ENCODE data around the gene GZF1. TPM values are rescaled to one million over a fixed set of nuclear protein-coding genes. Genes with fewer than 3 reads are reported as not detected.

Gene GZF1
- total RNA-seq, 2 donors from 2014 or later: 5.9 to 9.5 TPM

DNA sequence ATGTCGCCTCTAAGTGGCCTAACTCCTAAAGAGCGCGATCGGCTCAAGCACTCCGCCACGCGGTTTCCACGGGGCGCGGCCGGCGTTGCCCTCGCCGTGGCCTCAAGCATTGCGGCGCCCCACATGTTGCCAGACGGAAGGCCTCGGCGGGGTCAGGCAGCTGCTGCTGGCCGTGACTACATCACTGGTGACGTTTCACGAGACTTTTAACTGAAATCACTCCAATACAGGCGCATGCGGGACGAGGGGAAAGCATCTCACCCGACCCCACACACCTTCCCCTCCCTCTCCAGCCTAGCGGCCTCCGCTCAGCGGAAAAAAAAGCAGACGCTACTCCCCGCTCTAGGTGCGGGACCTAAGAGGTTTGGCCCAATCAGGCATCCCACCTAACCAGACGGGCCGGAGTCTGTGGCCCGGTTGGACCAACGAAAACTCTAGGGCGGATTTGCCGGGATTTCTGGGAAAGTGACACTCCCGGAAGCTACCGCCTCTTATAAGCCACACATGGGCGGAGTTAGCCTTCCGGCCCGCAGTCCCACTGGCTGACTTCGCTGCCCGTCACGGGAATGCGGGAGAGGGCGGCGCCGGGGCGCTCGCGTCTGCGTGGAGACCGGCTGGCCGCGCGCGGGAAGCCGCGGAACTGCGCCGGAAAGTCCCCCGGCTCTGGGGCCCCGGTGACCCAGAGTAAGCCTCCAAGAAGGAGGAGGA, 11.6 kb upstream of the GZF1 start, which contains the start of gene NXT1:
TSS of gene NXT1 (plus strand) at position 596 of the 708 bp plus-strand sequence. CDS start 3,251 bp downstream, outside the sequence.
- Mint-ChIP-seq H3K9me3 (no peaks in the 10 kb centered on the region), H3K27ac (peak within 1 kb of the TSS; percentile 99), H3K4me3 (peak within 1 kb of the TSS; percentile 80 to 92), H3K27me3 (ENCODE audit: low read depth) (no peaks in the 10 kb centered on the region), H3K36me3 (ENCODE audit: insufficient read depth in 2 of 2) (peaks cover 3% of the 10 kb centered on the region in 2 donors), H3K4me1 (ENCODE audit: low read depth) (peaks cover 40% of the 10 kb centered on the region)
- peak; percentile 96 for DNase-seq
- ATAC-seq (replicated peaks in 1 of 2): peak; percentile 90

- DNase-seq (peak; percentile 70 to 71), ATAC-seq (replicated peaks in 1 of 2) (peak; percentile 42 to 48)
- Mint-ChIP-seq H3K27me3 (ENCODE audit: low read depth) (no peaks in the 10 kb centered on the region), H3K4me3 (peak overlapping the region; percentile 80 to 92), H3K9me3 (no peaks in the 10 kb centered on the region), H3K27ac (peak overlapping the region; percentile 21), H3K4me1 (ENCODE audit: low read depth) (peaks cover 40% of the 10 kb centered on the region), H3K36me3 (ENCODE audit: insufficient read depth in 2 of 2) (peaks cover 3% of the 10 kb centered on the region in 2 donors)
These were observed 10.8 kb upstream of the GZF1 start for GRCh38 chr20:23350904-23351838.

GRCh38 chr20:23356203-23356602, 5.8 kb upstream of the GZF1 start:
- Mint-ChIP-seq H3K27me3 (ENCODE audit: low read depth) (no peaks in the 10 kb centered on the region), H3K27ac (no peak overlapping the region), H3K4me1 (ENCODE audit: low read depth) (peaks cover 41% of the 10 kb centered on the region), H3K9me3 (no peaks in the 10 kb centered on the region), H3K4me3 (no peak overlapping the region), H3K36me3 (ENCODE audit: insufficient read depth in 2 of 2) (peaks cover 2 to 3% of the 10 kb centered on the region in 2 donors)
- ATAC-seq (replicated peaks in 1 of 2) (no peak), DNase-seq (no peak)

DNA sequence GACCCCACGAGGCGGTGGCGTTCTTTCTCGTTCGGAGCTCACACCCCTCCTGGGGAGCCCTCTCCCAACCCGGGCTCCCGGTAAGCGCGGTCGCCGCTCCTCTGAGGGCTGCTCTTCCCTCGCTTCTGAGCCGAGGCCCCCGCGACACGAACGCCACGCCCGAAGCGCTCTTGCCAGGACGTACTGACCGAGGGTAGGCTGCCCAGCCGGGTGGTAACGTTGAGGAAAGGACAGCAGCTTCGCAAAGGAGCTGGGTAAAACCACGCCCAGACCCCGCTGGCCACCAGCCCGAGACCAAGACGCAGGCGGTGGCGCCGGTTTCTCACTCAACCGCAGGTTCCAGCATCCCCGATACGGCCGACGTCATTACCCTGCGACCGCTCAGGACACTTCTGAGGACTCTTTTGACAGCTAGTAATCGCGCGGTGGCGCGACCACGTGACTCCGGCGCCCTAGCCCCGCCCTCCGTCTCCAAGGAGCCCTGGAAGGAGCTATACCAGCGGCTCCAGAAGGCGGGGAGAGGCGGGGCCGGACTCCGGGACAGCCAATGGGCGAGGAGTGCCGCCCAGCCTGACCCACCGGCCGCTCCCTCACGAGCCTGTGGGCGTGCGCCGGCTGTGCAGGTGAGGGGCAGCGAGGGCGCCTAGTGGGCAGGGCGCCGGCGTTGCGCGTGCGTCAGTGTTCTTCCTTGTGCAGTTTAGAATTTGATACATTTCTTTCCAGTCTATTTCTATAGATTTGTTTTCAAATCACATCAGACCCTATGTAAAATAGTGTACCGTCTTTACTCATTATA, 4.0 kb upstream of the GZF1 start:
- Mint-ChIP-seq H3K27me3 (ENCODE audit: low read depth) (no peaks in the 10 kb centered on the region), H3K27ac (peak overlapping the region; percentile 97), H3K36me3 (ENCODE audit: insufficient read depth in 2 of 2) (peaks cover 0 to 1% of the 10 kb centered on the region in 2 donors), H3K4me1 (ENCODE audit: low read depth) (peaks cover 30% of the 10 kb centered on the region), H3K4me3 (peak overlapping the region; percentile 95 to 99), H3K9me3 (no peaks in the 10 kb centered on the region)
- DNase-seq (peak; percentile 99 to 100), ATAC-seq (replicated peaks in 1 of 2) (peak; percentile 81 to 82)

DNA sequence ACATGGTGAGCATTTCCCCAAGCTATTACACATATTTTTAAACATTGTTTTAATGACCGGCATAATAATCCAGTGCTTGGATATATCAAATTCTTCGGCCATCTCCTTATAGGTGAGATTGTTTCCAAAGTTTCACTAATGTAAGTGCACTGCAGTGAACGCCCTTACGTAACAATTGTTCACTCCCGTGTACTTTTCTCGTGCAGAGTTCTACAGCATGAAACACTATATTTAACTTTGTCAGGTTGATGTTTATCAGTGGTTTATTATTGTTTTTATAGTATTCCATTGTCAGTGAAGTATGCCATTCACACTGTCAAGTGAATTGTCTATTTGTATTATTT, 3.4 kb upstream of the GZF1 start:
- DNase-seq (no peak), ATAC-seq (replicated peaks in 1 of 2) (no peak)
- Mint-ChIP-seq H3K27me3 (ENCODE audit: low read depth) (no peaks in the 10 kb centered on the region), H3K4me1 (ENCODE audit: low read depth) (peaks cover 30% of the 10 kb centered on the region), H3K9me3 (no peaks in the 10 kb centered on the region), H3K36me3 (ENCODE audit: insufficient read depth in 2 of 2) (peaks cover 0 to 1% of the 10 kb centered on the region in 2 donors), H3K27ac (peak overlapping the region; percentile 88), H3K4me3 (peak overlapping the region; percentile 95 to 99)

DNA sequence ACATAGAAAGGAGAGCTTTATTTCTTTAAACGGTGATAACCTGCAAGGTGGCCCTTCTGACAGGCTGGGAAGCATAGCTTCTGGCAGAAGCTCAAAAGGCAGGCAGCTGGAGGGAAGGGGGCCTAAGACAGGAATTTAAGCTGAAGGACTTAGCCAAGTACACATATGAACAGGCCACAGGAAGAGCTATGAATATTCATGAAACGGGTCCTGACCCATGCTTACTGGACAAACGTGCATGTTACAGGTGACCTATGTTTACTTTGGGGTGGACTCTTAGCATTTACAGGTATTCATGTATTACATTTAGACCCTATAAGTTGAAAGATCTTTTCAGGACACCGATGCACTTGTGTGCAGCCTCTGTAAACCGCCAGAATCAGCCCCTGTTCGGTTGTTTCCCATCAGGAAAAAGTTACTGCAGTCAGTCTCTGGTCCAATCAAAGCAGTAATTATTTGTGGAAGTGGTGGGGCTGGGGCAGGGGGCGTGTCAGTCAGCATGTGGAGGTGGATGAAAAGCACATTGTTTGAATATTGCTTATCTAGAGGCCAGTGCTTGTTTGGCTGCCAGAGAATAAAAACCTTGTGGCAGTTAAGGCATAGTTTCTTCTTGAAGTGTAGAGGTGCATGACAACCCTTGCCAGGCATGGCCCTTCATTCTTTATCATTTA, 2.9 kb upstream of the GZF1 start:
- no peaks in the 10 kb centered on the region for H3K9me3 Mint-ChIP-seq
- DNase-seq (no peak), ATAC-seq (replicated peaks in 1 of 2) (no peak)
- peak overlapping the region; percentile 95 to 99 for H3K4me3 Mint-ChIP-seq
- H3K27me3 Mint-ChIP-seq (ENCODE audit: low read depth): no peaks in the 10 kb centered on the region
- peaks cover 34% of the 10 kb centered on the region for H3K4me1 Mint-ChIP-seq (ENCODE audit: low read depth)
- H3K36me3 Mint-ChIP-seq (ENCODE audit: insufficient read depth in 2 of 2): peaks cover 0 to 1% of the 10 kb centered on the region in 2 donors
- peak overlapping the region; percentile 88 for H3K27ac Mint-ChIP-seq

GRCh38 chr20:23360531-23360930, 1.5 kb upstream of the GZF1 start:
- Mint-ChIP-seq H3K27me3 (ENCODE audit: low read depth) (no peaks in the 10 kb centered on the region), H3K4me3 (peak overlapping the region; percentile 73 to 95), H3K9me3 (no peaks in the 10 kb centered on the region), H3K4me1 (ENCODE audit: low read depth) (peaks cover 47% of the 10 kb centered on the region), H3K36me3 (ENCODE audit: insufficient read depth in 2 of 2) (peaks cover 2 to 10% of the 10 kb centered on the region in 2 donors), H3K27ac (peak overlapping the region; percentile 99)
- DNase-seq: no peak
- ATAC-seq (replicated peaks in 1 of 2): no peak

DNA sequence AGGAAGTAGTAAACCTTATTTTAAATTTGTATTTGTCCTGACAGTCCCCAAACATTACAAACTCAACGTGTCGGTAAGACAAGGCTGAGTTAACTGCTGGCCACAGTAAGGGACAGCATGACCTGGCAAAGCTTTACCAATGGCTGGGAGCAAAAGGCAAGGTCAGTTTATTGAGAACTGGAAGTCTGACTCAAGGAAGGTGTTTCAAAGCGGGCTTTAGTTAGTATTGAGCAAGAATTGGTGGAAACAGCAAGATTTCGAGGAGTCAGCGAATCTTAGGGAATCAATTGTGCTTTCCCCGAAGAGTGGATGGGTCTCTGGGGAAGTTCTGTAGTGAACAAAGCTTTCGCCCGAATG, 885 bp upstream of the GZF1 start:
- H3K4me3 Mint-ChIP-seq: peak overlapping the region; percentile 73 to 95
- H3K9me3 Mint-ChIP-seq: no peaks in the 10 kb centered on the region
- peak overlapping the region; percentile 99 for H3K27ac Mint-ChIP-seq
- H3K27me3 Mint-ChIP-seq (ENCODE audit: low read depth): no peaks in the 10 kb centered on the region
- DNase-seq (no peak), ATAC-seq (replicated peaks in 1 of 2) (no peak)
- H3K36me3 Mint-ChIP-seq (ENCODE audit: insufficient read depth in 2 of 2): peaks cover 4 to 12% of the 10 kb centered on the region in 2 donors
- peaks cover 51% of the 10 kb centered on the region for H3K4me1 Mint-ChIP-seq (ENCODE audit: low read depth)

DNA sequence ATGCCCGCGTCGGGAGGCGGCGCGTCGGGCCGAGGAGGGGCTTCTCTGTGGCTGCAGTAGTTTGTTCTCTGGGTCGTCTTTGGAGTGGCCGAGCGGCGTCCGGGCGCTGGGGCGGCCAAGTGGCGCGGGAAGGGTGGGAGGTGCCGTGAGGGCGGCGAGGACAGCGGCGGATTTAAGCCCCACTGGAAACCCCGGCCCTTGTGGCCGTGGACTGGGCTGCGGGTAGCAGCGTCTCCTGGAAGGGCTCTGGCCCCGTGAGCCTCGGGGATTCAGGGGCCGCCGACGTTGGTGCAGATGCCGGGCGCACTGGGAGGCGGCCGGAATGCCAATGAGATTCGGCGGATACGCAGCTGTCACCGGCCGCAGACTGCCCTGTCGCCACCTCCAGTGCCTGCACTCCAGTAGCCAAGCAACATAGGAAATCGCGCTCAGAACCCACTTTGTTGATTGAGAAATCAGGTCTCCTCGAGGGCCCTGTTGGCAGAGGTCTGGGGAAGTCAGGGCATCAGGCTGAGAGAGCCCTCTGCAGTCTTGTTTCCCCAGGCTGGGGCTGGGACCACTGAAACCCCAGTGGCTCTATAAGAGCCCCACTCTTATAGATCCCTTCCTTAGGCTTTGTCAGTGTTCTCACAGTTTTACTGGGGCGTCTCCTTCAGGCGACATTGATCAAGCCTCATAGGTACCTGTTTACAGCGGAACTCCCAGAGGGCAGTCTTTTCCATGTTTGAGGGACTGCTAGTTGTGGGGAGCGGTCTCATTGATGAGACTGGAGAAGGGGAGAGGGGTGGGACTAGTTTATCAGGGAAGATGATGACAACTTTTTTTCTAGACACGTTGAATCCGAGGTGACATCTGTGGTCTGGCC, 642 bp downstream of the GZF1 start:
- Mint-ChIP-seq H3K4me1 (ENCODE audit: low read depth) (peaks cover 60% of the 10 kb centered on the region), H3K4me3 (peak overlapping the region; percentile 95 to 96), H3K9me3 (no peaks in the 10 kb centered on the region), H3K27ac (peak overlapping the region; percentile 92), H3K36me3 (ENCODE audit: insufficient read depth in 2 of 2) (peaks cover 4 to 15% of the 10 kb centered on the region in 2 donors), H3K27me3 (ENCODE audit: low read depth) (no peaks in the 10 kb centered on the region)
- ATAC-seq (replicated peaks in 1 of 2) (no peak), DNase-seq (peak in 1 of 2 donors; percentile 30)

- Mint-ChIP-seq H3K27ac (peak overlapping the region; percentile 23), H3K36me3 (ENCODE audit: insufficient read depth in 2 of 2) (peaks cover 6 to 15% of the 10 kb centered on the region in 2 donors)
These were observed 1.3 kb downstream of the GZF1 start for GRCh38 chr20:23363257-23363649.

DNA sequence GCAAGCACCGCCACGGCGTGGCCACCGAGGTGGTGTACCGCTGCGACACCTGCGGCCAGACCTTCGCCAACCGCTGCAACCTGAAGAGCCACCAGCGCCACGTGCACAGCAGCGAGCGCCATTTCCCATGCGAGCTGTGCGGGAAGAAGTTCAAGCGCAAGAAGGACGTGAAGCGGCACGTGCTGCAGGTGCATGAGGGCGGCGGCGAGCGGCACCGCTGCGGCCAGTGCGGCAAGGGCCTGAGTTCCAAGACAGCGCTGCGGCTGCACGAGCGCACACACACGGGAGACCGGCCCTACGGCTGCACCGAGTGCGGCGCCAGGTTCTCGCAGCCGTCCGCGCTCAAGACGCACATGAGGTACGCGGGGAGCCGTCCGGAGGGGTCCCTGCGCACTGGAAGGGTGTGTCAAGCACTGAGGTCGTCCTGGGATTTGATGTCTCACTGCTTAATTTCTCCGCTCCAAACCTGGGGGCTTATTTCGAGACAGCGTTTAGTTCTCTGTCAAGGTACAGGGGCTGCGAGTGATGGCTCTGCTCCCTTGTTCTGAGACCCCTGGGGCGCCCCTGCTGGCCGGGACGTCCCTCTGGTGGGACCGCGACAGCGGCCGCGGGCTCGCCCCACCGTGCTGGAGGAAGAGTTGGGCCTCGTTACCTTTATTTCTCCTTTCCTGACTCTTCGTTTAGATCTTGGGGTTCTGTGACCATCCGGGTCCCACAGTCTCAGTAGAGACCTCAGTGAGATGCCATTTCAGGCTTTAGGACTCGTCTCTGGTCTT, 3.6 kb downstream of the GZF1 start:
- peak overlapping the region; percentile 41 to 68 for H3K4me3 Mint-ChIP-seq
- no peaks in the 10 kb centered on the region for H3K27me3 Mint-ChIP-seq (ENCODE audit: low read depth)
- H3K36me3 Mint-ChIP-seq (ENCODE audit: insufficient read depth in 2 of 2): peaks cover 16 to 22% of the 10 kb centered on the region in 2 donors
- DNase-seq (no peak), ATAC-seq (replicated peaks in 1 of 2) (no peak)
- H3K27ac Mint-ChIP-seq: peak overlapping the region; percentile 79
- H3K9me3 Mint-ChIP-seq: no peaks in the 10 kb centered on the region
- H3K4me1 Mint-ChIP-seq (ENCODE audit: low read depth): peaks cover 58% of the 10 kb centered on the region

More at GRCh38 chr20:23363257-23363649, 1.3 kb downstream of the GZF1 start:
- Mint-ChIP-seq H3K4me1 (ENCODE audit: low read depth) (peaks cover 65% of the 10 kb centered on the region), H3K4me3 (peak overlapping the region; percentile 95 to 96), H3K27me3 (ENCODE audit: low read depth) (no peaks in the 10 kb centered on the region), H3K9me3 (no peaks in the 10 kb centered on the region)
- DNase-seq (no peak), ATAC-seq (replicated peaks in 1 of 2) (no peak)

All from activated T-cell treated with anti-CD3 and anti-CD28 coated beads, Interleukin-2, amount 50 U/mL, for 72 hours (primary cell).